HepG2 (cell line): ENCODE data around the gene PDE1C. TPM values are rescaled to one million over a fixed set of nuclear protein-coding genes. Genes with fewer than 3 reads are reported as not detected.

Experiments
- ATAC-seq: fragments of 200-7000 bp; cut with Tn5 transposase; 3 replicates; pipeline ENCODE4 v1.9.1; 2020; ENCODE audit warnings: mild to moderate bottlenecking, moderate library complexity
- BruUV-seq: library from RNA; stranded (reverse); fragments of 400-500 nt; replicated peaks from 2 replicates; lab custom pipeline; 2021; lab: Mats Ljungman, UMichigan
- CTCF ChIA-PET: fragments of 300-600 bp; formaldehyde crosslinking; extraction: SDS; loops from one replicate; lab custom pipeline; 2021; ENCODE audit warnings: low total read pairs, inconsistent platforms, low intra/inter-chr PET ratio; lab: Yijun Ruan, JAX
- POLR2A ChIA-PET: fragments of 350-600 bp; sonication (Branson Sonifier 250); formaldehyde crosslinking; loops from one replicate; lab custom pipeline; 2020; ENCODE audit warnings: antibody characterized with exemption, inconsistent platforms; lab: Yijun Ruan, JAX
- DNase-seq: peaks from one replicate; pipeline ENCODE4 v3.0.0-alpha.2; 2015; ENCODE audit warnings: low spot score
- FAIRE-seq: peaks from 3 replicates; lab custom pipeline; 2011; peaks lifted over from hg19 to GRCh38; lab: Jason Lieb, UNC
- H2AFZ ChIP-seq: one replicate; pipeline ENCODE4 v1.6.1; 2011; ENCODE audit warnings: low read length, inconsistent platforms
- H3K27ac ChIP-seq: fragments of 300-600 bp; 3 replicates; pipeline ENCODE4 v1.8.0; 2011; ENCODE audit warnings: mixed run types, mild to moderate bottlenecking, mixed read lengths, low read length, inconsistent platforms; ENCODE audit not compliant: insufficient read depth; ENCODE audit errors: extremely low read length
- H3K27me3 ChIP-seq, 2 experiments: fragments of 200-600 bp in 1 of 2; 2 replicates in 1 of 2; 3 replicates in 1 of 2; pipeline versions ENCODE4 v1.6.0 to v1.8.0; 2011; ENCODE audit warnings: low read length in 2 of 2, mild to moderate bottlenecking in 2 of 2, moderate library complexity in 2 of 2, inconsistent platforms in 1 of 2; ENCODE audit not compliant: insufficient read depth in 2 of 2, control insufficient read depth in 1 of 2
- H3K36me3 ChIP-seq, 2 experiments: fragments of 200-600 bp in 1 of 2; replicated peaks in 1 of 2; 2 replicates in 1 of 2; 3 replicates in 1 of 2; pipeline versions ENCODE4 v1.5.1 to v1.8.0; 2011; ENCODE audit warnings: low read length in 2 of 2, inconsistent platforms in 1 of 2; ENCODE audit not compliant: insufficient read depth in 2 of 2, control insufficient read depth in 1 of 2
- H3K4me1 ChIP-seq: 2 replicates; pipeline ENCODE4 v1.5.1; 2012; ENCODE audit warnings: low read length, inconsistent platforms; ENCODE audit not compliant: insufficient read depth
- H3K4me2 ChIP-seq: 2 replicates; pipeline ENCODE4 v1.6.0; 2011; ENCODE audit warnings: low read depth, low read length, inconsistent platforms
- H3K4me3 ChIP-seq, 3 experiments: fragments of 200-600 bp in 1 of 3; sonication (generic), shearing (Covaris generic) in 1 of 3; replicated peaks in 1 of 3; 2 replicates each; pipeline ENCODE4 v1.5.1; 2011 to 2016; ENCODE audit warnings: low read length in 3 of 3, inconsistent platforms in 2 of 3, low read depth in 2 of 3, mild to moderate bottlenecking in 2 of 3, control low read depth in 1 of 3, mixed read lengths in 1 of 3; ENCODE audit not compliant: insufficient read depth in 1 of 3
- H3K79me2 ChIP-seq: one replicate; pipeline ENCODE4 v1.6.1; 2011; ENCODE audit warnings: low read length, inconsistent platforms; ENCODE audit not compliant: insufficient read depth
- H3K9ac ChIP-seq: 2 replicates; pipeline ENCODE4 v1.6.0; 2011; ENCODE audit warnings: mild to moderate bottlenecking, low read depth, low read length, inconsistent platforms; ENCODE audit not compliant: insufficient read depth
- H3K9me3 ChIP-seq: 2 replicates; pipeline ENCODE4 v1.5.1; 2012; ENCODE audit warnings: mild to moderate bottlenecking, low read length
- H4K20me1 ChIP-seq: 2 replicates; pipeline ENCODE4 v1.6.0; 2011; ENCODE audit warnings: inconsistent platforms, mild to moderate bottlenecking, low read length, moderate library complexity; ENCODE audit not compliant: insufficient read depth
- CC2D1A ChIP-seq: sonication (generic); formaldehyde crosslinking; IDR thresholded peaks from 2 replicates; pipeline ENCODE4 v1.8.1; 2023; ENCODE audit warnings: mild to moderate bottlenecking, missing genetic modification reagents
- CEBPG ChIP-seq: IDR thresholded peaks from 2 replicates; pipeline ENCODE4 v1.6.1; 2016
- DDIT3 ChIP-seq: sonication (generic); formaldehyde crosslinking; IDR thresholded peaks from 2 replicates; pipeline ENCODE4 v1.4.0; 2020; ENCODE audit warnings: mild to moderate bottlenecking, missing genetic modification reagents
- EEA1 ChIP-seq: sonication (generic); formaldehyde crosslinking; IDR thresholded peaks from 2 replicates; pipeline ENCODE4 v1.5.1; 2020; ENCODE audit warnings: mild to moderate bottlenecking, missing genetic modification reagents, borderline replicate concordance
- HCFC1 ChIP-seq: fragments of 150-350 bp; IDR thresholded peaks from 2 replicates; pipeline ENCODE4 v1.6.1; 2014; ENCODE audit warnings: low read depth, low read length
- HES4 ChIP-seq: sonication (generic); formaldehyde crosslinking; IDR thresholded peaks from 2 replicates; pipeline ENCODE4 v1.9.0; 2021; ENCODE audit warnings: mild to moderate bottlenecking, missing genetic modification reagents, borderline replicate concordance
- KDM6A ChIP-seq: IDR thresholded peaks from 2 replicates; pipeline ENCODE4 v1.6.1; 2016; ENCODE audit warnings: low read depth
- NFE2L1 ChIP-seq: sonication (generic); formaldehyde crosslinking; IDR thresholded peaks from 2 replicates; pipeline ENCODE4 v1.4.0; 2020; ENCODE audit warnings: missing genetic modification reagents, mild to moderate bottlenecking, borderline replicate concordance
- PRMT3 ChIP-seq: sonication (generic); formaldehyde crosslinking; IDR thresholded peaks from 2 replicates; pipeline ENCODE4 v1.8.1; 2022; ENCODE audit warnings: low read depth, mild to moderate bottlenecking, moderate library complexity, missing genetic modification reagents, borderline replicate concordance
- SNAPC2 ChIP-seq: sonication (generic); formaldehyde crosslinking; IDR thresholded peaks from 2 replicates; pipeline ENCODE4 v1.8.1; 2022; ENCODE audit warnings: mild to moderate bottlenecking, missing genetic modification reagents
- SYNCRIP ChIP-seq: fragments of 200-400 bp; formaldehyde crosslinking; IDR thresholded peaks from 2 replicates; pipeline ENCODE4 v1.6.1; 2018; ENCODE audit warnings: mild to moderate bottlenecking, low read depth, low read length; ENCODE audit not compliant: insufficient read depth
- TARDBP ChIP-seq: sonication (generic); formaldehyde crosslinking; IDR thresholded peaks from 2 replicates; pipeline ENCODE4 v1.8.0; 2022; ENCODE audit warnings: mild to moderate bottlenecking, missing genetic modification reagents
- ZBTB21 ChIP-seq: sonication (generic); formaldehyde crosslinking; IDR thresholded peaks from 2 replicates; pipeline ENCODE4 v1.4.0; 2020; ENCODE audit warnings: missing genetic modification reagents
- ZC3H13 ChIP-seq: sonication (generic); formaldehyde crosslinking; IDR thresholded peaks from 2 replicates; pipeline ENCODE4 v1.8.1; 2023; ENCODE audit warnings: mild to moderate bottlenecking, missing genetic modification reagents, moderate library complexity
- ZKSCAN8 ChIP-seq: IDR thresholded peaks from 2 replicates; pipeline ENCODE4 v1.6.1; 2016; ENCODE audit warnings: borderline replicate concordance, missing genetic modification reagents, missing compliant biosample characterization
- ZNF333 ChIP-seq: sonication (generic); formaldehyde crosslinking; IDR thresholded peaks from 2 replicates; pipeline ENCODE4 v1.4.0; 2020; ENCODE audit warnings: mild to moderate bottlenecking, missing genetic modification reagents, borderline replicate concordance
- ZNF557 ChIP-seq: sonication (generic); formaldehyde crosslinking; IDR thresholded peaks from 2 replicates; pipeline ENCODE4 v1.4.0; 2020; ENCODE audit warnings: missing genetic modification reagents
- ZNF644 ChIP-seq: IDR thresholded peaks from 2 replicates; pipeline ENCODE4 v1.6.1; 2016; ENCODE audit warnings: low read depth
- ZNF775 ChIP-seq: sonication (generic); formaldehyde crosslinking; IDR thresholded peaks from 2 replicates; pipeline ENCODE4 v1.4.0; 2020; ENCODE audit warnings: missing genetic modification reagents, mild to moderate bottlenecking, moderate library complexity, borderline replicate concordance
- ZNF777 ChIP-seq: sonication (generic); formaldehyde crosslinking; IDR thresholded peaks from 2 replicates; pipeline ENCODE4 v1.4.0; 2020; ENCODE audit warnings: missing genetic modification reagents
- WGBS: methylation state at CpG from one replicate; pipeline ENCODE4 v1.1.6; 2017; ENCODE audit warnings: low lambda C conversion rate; 5-methylcytosine and 5-hydroxymethylcytosine counted together
- in situ Hi-C: cut with HindIII; loops from 2 replicates; pipeline ENCODE4 v1.10.0; 2017; ENCODE audit warnings: low pct_unique_long_range_greater_than_20kb; ENCODE audit not compliant: extremely low pct_ligation_motif_present
- intact Hi-C: fragments of 100-400 bp; cut with micrococcal nuclease; formaldehyde crosslinking; loops from one replicate; pipeline ENCODE4 v1.10.0; 2022; ENCODE audit not compliant: unreplicated experiment
- polyA plus RNA-seq, 8 experiments: library from polyadenylated mRNA; depleted of rRNA in 3 of 8; stranded (reverse) in 7 of 8; unstranded in 1 of 8; fragments of >200 nt; fragmentation: Illumina TruSeq in 4 of 8; extraction: Trizol in 4 of 8; gene quantifications; 2 replicates each; pipeline versions ENCODE4 v1.2.1 to v1.2.3, GENCODE V29; 2011 to 2016; ENCODE audit warnings: low read depth in 4 of 8, missing spikeins in 1 of 8, mixed read lengths in 1 of 8; ENCODE audit not compliant: insufficient read depth in 1 of 8
- total RNA-seq, 5 experiments: library from RNA; depleted of rRNA; stranded (reverse); fragments of >200 nt; fragmentation: Illumina TruSeq; extraction: Trizol; gene quantifications; 2 replicates each; pipeline ENCODE4 v1.2.3, GENCODE V29; 2016; ENCODE audit warnings: low read depth in 1 of 5

PDE1C gene
- total and polyA plus RNA-seq, 2 of the 13 experiments (the other 11 are each of a cell fraction or from before 2014, with no cell fraction given), result not detected

GRCh38 chr7:31858055-31858454 is 212.2 kb downstream of the PDE1C start (continued):
- TF ChIP-seq HES4 (CRISPR knock-in tag) (no peak), CC2D1A (no peak)

- H4K20me1 ChIP-seq, result no peaks in the 10 kb centered on the region
- no peaks in the 10 kb centered on the region for H3K9me3 ChIP-seq
- H3K79me2 ChIP-seq, result no peaks in the 10 kb centered on the region
- no peaks in the 10 kb centered on the region for H3K36me3 ChIP-seq
- in situ Hi-C loops, result no loop called here
- H3K27me3 ChIP-seq, result no peaks in the 10 kb centered on the region
- H3K9ac ChIP-seq, result no peak overlapping the region
- H3K4me1 ChIP-seq, result no peaks in the 10 kb centered on the region
- CTCF ChIA-PET, result no interaction called here
- H3K4me2 ChIP-seq, result no peak overlapping the region
- 3% methylated on average over 2 of the region's 2 CpGs for WGBS
- POLR2A ChIA-PET, result no interaction called here
- H3K27ac ChIP-seq, result no peak overlapping the region
- FAIRE-seq (no peak), DNase-seq (no peak), ATAC-seq (no peak)
- H3K4me3 ChIP-seq, result no peak overlapping the region
- BruUV-seq, result no TSS peak
- intact Hi-C loops, result no loop called here
- TF ChIP-seq PRMT3 (CRISPR knock-in tag) (no peak), ZNF775 (no peak), ZKSCAN8 (CRISPR knock-in tag) (no peak), CEBPG (CRISPR knock-in tag) (no peak), ZC3H13 (CRISPR knock-in tag) (no peak), HCFC1 (no peak), ZNF777 (CRISPR knock-in tag) (no peak), ZNF333 (CRISPR knock-in tag) (no peak), ZBTB21 (CRISPR knock-in tag) (no peak), EEA1 (CRISPR knock-in tag) (no peak), DDIT3 (CRISPR knock-in tag) (no peak), SNAPC2 (CRISPR knock-in tag) (no peak), ZNF557 (CRISPR knock-in tag) (no peak), KDM6A (CRISPR knock-in tag) (no peak), NFE2L1 (CRISPR knock-in tag) (no peak), ZNF644 (CRISPR knock-in tag) (no peak), SYNCRIP (no peak), TARDBP (CRISPR knock-in tag) (no peak)
- H2AFZ ChIP-seq, result no peak overlapping the region
Observed at GRCh38 chr7:31857172-31857571, 213.0 kb downstream of the PDE1C start.
